NCI-H460 (cell line): ENCODE measurements around the gene MICALL1. TPM values are rescaled to one million over a fixed set of nuclear protein-coding genes. Genes with fewer than 3 reads are reported as not detected.

Experiments used
- DNase-seq: peaks from one replicate; pipeline ENCODE4 v3.0.0-alpha.2; 2016; ENCODE audit warnings: low read depth; ENCODE audit errors: extremely low read depth
- total RNA-seq: library from RNA; depleted of rRNA; stranded (reverse); fragments of >200 nt; shearing (Covaris generic); gene quantifications from 2 replicates; pipeline ENCODE4 v1.2.3, GENCODE V29; 2014

Gene MICALL1
- total RNA-seq, 1 experiment from 2014 or later = 7.5 TPM

DNA sequence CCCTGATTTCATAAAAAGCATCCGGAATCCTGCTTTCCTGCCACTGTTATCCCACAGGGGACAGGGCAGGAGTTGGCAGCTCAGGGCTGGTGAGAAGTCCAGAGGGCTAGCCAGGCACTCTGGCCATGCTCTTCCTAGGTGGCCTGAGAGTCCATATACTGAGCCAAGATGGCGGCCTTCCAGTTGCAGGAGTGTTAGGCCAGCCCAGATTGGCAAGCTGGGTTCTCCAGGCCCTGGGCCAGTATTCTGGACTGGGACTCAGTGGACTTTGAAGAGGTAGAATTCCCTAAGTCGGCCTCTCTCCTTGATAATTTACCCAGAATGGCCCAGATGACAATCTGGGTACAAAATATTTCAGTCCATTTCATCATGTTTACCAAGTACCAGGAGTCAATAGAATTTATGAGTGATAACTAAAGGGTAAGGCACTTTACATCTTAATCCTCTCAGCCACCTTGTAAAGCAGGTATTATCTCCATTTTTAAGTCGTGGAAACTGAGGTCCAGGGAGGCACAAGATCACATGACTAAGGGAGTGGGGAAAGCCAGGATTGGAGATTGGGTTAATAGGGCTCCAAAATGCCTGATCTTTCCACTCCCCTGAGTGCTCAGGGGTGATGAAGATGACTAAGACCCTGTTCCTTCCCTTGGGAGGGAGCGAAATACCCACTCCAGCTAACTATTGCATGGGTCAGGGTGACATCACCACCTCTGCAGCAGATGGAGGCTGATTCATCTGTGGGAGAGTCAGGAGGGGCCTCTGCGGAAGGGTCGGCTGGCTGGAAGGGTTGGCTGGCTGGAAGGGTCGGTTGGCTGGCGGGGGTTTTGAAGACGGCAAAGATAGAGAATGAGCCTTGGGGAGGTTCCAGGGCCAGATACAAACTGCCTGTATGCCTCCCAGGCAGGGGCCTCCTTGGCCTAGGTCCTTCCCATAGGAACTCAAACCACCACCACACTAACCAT is 1.2 kb upstream of the MICALL1 start:
- DNase-seq = peak; percentile 32

DNA sequence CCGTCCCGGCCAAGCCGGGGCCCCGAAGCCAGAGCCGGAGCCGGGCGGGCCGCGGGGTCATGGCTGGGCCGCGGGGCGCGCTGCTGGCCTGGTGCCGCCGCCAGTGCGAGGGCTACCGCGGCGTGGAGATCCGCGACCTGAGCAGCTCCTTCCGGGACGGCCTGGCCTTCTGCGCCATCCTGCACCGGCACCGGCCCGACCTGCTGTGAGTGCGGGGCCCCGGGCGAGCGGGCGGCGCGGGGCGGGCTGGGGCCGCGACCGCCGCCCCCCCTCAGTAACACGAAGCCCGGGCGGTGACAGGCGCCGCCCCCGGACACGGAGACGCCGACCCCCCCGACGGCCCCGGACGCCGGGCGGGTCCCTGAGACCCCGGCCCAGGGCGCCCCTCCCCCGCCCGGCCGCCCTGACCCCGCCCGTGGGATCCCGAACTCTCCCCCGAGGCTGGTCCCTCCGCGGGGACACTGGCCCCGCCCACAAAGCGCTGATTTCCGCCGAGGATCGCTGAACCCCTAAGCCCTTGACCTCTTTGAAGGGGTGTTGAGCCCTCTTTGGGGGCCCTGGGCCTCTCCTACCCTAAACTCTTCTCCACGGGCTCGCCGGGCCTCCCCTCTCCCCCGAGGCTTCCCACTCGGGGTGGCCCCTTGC is 389 bp downstream of the MICALL1 start:
- DNase-seq = no peak

DNA sequence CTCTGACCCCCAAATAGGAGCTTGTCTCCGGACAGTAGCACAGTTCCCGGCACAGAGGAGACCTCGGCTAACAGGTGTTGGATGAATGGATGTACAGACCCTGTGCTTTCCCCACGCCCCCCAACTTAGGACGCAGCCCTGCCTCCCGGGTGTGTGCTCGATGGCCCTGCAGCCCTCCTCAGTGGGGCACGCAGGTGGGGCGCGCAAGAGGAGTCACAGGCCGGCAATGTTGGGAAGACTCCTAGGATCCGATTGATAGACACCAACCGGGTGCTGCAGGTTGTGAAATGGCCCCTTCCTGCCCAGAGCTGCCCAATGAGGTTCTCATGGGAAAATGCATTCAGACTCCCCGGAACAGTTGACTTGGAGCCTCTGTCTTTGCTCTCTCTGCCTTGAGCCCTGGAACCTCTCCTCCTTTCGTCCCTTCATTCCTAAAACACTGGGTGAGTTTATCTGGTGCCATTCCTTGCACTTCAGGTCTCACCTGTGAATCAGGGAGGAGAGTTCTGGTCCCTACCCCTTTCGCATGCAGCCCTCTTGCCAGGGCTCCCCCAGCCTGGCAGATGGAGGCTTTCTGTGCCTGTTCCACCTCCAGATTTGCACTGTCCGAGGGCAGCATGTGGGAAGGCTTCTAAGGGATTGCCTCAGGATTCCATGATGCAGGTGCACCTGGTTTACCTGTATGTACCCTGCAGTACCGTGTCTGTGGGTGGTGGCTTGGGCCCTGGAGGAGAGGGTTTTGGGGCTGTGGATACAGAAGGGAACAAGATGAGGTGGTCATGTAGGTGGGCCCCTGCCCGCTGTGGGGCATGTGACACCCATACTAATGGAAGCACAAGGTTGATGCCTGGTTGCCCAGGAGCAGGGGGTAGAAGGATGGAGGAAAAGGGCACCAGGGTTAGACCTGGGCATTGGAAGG is 1.2 kb downstream of the MICALL1 start:
- DNase-seq = no peak

DNA sequence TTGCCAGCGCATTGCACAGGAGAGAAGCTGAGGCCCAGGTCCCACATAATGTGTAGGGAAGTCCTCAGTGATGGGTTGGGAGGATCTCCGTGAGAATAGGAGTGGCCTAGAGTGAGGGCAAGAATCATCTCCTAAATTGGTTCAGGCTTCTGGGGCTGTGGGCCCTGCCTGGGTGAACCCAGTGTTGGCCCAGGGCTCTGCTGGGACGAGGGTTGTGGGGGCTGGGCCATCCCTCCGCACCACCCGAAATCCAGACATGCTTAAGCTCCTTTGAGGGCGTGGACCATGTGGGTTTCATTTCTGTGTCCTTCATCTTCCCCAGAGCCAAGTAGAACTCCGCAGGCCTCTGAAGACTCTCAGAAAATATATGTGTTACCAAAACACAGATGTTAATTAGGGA is 3.7 kb downstream of the MICALL1 start:
- no peak for DNase-seq

DNA sequence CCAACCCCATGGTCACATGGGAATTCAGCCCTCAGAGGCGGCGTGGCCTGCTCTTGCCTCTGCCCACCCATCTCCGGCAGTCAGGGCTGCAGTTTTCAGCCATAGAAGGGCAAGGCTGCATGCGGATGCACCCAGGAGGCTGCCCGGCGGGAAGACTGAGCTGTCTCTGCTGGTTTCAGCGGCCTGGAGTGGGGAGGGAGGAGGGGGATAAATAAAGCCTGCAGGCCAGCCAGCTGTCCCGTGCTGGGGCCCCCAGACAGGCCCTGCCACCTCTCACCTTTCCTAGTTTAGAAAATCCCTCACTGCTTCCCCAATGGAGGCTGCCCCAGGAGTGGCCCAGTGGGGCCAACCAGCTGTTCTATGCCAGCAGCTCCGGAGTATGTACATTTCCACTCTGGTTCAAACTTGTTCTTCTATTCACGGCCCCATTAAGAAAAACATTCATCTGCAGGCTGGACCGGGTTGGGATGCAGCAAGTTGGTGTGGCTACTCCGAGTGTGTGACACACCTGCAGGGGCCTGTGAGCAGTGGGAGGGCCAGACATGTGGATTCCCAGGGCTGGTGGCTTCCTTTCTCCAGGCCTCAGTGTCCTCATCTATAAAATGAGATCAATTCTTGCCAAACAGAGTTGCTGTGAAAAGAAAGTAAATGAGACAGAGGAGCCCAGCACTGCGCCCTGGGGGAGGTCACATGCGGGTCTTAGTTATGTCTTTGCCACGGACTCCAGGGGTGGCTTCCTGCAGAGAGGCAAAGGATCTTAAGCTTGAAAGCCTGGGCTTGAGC is 5.0 kb downstream of the MICALL1 start:
- no peak for DNase-seq

DNA sequence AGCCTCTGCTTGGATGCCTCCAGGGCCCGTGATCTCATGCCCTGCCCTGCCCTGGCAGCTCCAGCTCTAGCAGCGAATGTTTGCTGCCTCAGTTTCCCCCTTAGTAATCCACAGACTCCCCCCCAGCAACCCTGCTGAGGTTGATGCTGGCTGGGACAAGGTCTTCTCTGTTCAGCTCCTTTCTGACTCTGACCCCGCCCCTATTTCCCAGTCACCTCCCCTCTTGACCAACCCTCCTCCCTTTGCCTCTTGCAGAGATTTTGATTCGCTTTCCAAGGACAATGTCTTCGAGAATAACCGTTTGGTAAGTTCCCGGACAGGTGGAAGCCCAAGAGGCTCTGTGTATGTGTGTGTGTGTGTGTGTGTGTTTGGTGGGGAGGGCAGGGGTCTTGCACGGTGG is 5.6 kb downstream of the MICALL1 start:
- no peak for DNase-seq

DNA sequence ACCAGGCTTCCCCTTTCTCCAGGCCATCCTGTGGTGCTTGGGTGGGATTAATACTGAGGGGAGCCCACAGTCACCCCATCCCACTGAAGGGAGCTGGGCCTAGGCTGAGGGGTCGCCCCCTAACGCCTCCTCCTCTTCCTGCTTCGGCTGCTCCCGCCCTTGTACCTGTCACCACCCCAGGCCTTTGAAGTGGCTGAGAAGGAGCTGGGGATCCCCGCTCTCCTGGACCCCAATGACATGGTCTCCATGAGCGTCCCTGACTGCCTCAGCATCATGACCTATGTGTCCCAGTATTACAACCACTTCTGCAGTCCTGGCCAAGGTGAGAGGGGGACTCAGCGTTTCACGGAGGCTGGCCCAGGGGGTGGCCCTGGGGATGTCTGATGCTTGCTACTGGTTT is 6.1 kb downstream of the MICALL1 start:
- DNase-seq = no peak

DNA sequence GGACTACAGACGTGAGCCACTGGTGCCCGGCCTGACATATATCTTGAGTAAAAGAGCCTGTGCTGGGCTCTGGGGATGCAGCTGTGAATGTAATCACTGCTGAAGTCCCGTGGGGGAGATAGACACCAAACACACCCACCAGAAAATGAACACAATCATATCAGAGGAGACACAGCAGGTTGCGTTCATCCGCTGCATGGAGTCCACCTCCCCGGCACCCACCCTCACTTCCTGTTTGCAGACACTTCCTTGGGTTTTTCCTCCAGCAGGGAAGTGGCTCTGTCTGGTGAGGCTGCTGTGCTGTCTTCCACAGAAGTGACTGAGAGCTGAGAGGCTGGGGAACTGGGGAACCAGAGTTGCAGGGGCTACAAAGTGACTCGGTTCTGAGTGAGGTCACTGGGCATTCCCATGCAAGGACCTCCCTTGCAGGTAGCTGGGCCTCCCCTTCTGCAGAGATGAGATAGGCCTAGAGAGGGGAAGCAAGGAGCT is 7.2 kb downstream of the MICALL1 start:
- no peak for DNase-seq

DNA sequence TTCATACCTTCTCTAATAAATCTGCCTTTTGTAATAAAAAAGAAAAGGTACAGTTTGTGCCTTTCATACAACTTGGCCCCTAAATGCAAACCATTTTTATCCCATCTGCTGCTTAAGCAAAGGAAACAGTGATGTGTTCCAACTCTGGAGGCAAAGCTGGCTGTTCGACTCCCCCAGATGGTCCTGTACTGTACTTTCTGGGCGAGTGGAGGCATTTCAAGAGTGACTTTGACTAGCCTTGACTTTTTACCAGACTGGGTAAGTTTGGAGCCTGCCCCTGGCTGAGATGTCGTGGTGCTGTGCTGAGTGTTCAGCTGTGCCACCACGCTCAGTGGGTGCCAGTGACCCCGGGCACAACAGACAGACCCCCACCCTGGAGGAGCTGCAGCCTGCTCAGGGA is 10.2 kb downstream of the MICALL1 start:
- no peak for DNase-seq

DNA sequence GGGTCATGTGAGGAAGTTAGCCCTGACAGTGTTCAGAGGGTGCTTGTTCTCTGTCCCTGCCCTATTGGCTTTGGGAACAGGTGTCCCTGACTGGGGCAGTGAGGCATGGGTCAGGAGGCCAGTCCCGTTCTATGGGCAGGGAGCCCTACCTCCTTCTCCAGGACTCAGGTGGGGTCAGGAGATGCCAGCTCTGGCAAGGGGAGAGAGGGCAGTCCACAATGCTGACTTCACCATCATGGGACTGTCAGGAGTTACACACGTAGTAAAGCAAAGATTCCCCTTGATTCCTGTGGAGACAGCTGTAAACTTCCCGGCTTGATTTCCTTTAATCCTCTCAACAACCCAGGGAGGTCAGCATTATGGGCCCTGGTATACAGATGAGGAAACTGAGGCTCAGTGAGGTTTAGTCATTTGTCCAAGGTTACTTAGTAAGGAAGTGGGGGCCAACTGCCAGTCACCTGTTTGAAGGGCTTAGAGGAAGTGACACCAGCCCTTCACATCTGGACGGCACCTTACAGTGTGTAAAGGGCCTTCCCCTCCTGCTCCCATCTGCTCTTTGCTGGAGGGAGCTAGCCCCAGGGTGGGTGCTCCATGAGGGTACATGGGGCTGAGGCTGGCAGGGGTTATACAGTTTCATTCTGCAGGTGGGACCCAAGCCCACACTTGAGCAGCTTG is 11.9 kb downstream of the MICALL1 start:
- no peak for DNase-seq

DNA sequence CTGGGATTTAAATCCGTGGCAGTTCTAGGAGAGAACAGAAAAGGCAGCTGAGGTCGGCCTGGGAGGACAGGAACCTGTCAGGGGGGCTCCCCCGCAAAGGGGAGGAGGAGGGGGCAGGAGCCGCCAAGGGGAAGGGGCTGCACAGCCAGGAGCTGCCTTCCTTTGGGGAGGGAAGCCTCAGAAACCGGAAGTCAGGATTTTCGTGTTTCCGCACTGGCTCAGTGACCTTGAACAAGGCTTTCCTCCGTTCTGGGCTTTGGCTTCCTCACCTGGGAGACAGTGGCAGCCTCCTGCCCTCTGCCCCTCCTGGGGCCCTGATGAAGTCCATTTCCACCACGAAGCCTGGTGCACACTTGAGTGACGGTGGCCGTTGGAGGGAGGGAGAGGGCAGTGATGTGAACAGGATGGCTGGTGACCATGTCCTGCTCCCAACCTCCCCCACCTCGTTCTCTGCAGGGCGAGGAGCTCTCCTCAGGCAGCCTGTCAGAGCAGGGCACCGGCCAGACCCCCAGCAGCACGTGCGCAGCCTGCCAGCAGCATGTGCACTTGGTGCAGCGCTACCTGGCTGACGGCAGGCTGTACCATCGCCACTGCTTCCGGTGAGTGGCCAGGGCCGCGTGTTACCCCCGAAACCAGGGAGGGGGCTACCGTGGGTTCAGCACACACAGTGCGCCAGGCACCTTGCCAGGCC is 12.6 kb downstream of the MICALL1 start:
- no peak for DNase-seq

DNA sequence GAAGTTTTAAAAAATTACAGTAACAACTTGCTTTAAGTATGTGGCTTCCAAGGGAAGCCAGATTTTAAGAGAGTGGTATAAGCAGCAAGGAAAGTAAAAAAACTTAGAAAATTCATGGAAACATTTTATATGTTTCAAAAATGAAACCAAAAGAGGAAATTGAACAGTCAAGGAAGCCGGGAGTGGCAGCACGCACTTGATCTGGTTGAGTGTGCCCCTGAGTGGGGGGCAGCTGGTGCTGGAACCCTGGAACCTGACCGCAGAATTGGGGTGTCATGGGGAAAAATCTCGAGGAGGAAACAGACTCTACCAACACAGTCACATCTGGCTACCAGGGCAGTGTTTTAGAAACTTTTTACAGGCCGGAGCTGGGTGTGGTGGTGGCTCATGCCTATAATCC is 14.0 kb downstream of the MICALL1 start:
- DNase-seq = no peak

DNA sequence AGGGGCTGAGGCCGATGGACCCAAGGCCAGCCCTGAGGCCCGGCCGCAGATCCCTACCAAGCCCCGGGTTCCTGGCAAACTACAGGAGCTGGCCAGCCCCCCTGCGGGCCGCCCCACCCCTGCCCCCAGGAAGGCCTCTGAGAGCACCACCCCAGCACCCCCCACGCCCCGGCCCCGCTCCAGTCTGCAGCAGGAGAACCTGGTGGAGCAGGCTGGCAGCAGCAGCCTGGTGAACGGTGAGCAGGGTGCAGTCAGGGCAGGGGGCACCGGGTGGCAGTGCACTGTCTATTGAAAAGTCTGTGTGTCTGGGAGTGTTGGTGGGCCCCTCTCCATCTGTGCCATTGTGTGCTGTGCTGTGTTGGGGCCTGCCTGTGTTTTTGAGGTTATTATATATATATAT is 16.1 kb downstream of the MICALL1 start:
- no peak for DNase-seq

DNA sequence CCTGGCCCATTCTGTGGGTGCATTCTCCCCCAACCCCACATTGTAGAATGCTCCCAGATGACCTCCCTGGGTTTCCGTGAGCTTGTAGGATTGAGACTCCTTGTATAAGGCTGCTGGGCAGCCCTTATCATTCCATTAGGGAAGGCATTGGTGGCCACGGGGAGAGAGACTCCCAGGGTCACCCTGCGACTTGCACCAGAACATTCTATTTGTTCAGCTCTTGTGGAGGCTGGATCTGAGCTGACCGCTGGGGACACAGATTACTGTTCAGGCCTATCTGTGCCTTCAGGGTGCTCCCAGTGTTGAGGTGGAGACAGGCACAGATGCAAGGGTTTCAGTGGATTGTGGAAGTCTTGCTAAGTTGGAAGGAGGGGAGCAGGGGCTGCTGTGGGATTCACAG is 17.8 kb downstream of the MICALL1 start:
- no peak for DNase-seq

DNA sequence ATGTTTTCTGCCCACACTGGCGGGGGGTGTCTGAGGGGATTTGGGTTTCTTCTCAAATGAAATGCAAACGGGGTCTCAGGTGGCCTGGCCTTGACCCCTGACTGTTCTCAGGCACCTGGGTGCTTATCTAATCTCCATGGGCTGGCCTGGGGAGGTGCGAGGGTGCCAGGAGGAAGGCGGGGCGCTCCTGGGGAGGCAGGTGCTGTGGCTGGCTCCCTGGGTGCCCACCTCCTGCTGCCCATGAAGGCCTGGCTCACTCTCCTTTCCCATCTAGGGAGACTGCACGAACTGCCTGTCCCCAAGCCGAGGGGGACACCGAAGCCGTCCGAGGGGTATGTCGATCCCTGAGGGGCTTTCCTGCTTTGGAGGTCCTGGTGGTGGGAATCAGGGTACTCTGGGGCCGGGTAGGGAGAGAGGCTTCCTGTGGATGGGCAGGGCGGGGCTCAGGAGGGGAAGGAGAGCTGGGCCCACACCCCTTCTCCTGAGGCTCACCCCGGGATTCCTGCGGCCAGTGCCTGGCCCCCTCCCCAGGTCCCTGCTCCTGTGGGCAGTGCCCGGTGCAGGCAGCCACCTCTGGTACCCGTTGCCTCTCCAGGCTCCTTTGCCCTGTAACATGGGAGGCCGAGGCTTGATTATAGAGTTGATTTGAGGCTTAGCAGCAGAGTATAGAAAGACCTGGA is 18.4 kb downstream of the MICALL1 start:
- DNase-seq = no peak

DNA sequence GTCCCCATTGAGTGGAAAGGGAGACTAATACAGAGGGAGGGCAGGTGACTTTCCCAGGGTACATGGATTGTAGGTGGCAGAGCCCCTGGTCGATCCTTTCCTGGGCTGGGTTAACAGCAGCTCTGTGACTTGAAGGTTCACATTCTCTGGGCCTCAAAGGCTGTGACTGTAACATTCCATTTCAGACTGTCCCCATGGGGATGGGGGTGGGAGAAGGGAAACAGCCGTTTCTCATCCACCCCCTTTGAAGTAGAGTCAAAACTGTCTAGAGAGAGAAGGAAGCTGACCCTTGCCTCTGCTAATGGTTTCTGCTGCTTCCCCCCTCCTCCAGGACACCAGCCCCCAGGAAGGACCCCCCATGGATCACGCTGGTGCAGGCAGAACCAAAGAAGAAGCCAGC is 19.2 kb downstream of the MICALL1 start:
- DNase-seq = no peak

DNA sequence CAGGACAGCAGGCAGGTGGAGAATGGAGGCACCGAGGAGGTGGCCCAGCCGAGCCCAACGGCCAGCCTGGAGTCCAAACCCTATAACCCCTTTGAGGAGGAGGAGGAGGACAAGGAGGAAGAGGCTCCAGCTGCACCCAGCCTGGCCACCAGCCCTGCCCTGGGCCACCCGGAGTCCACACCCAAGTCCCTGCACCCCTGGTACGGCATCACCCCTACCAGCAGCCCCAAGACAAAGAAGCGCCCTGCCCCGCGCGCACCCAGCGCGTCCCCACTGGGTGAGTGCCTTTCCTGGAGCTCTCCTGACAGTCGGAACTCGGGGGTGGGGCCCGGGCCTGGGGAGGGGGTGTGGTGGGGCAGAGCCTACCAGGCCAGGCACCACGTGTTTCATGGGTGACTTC is 19.7 kb downstream of the MICALL1 start:
- DNase-seq = no peak

DNA sequence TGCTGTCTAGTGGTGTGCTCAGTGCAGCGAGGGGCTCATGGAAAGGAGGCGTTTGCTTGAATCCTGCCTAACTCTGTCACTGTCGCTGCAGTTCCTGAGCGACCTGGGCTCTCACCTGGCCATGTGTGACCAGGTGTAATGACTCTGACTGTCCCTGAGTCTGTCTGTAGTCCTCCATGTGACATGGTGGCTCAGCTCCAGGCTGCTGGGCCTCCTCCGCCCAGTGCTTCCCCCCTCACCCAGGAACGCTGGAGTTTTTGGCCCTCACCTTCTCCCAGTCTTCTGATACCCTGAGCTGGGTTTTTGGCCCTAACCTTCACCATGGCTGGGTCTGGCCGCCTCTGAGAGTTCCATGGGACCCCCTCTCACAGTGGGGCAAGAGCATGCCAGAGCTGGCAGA is 20.3 kb downstream of the MICALL1 start:
- DNase-seq = no peak
